HEK293T (cell line): Measurements from ENCODE around the gene SCAMP4.

Experiments
- ARNT ChIP-seq: fragments of 450-650 bp; IDR thresholded peaks from 2 replicates; pipeline ENCODE4 v1.6.1; 2017; ENCODE audit warnings: mild to moderate bottlenecking
- BHLHE40 ChIP-seq: fragments of 450-650 bp; IDR thresholded peaks from 2 replicates; pipeline ENCODE4 v1.6.1; 2016; ENCODE audit warnings: mild to moderate bottlenecking, moderate library complexity, borderline replicate concordance
- ELF4 ChIP-seq: fragments of 450-650 bp; IDR thresholded peaks from 2 replicates; pipeline ENCODE4 v1.6.1; 2017; ENCODE audit warnings: antibody characterized with exemption
- FOXM1 ChIP-seq: fragments of 450-650 bp; IDR thresholded peaks from 2 replicates; pipeline ENCODE4 v1.6.1; 2017; ENCODE audit warnings: mild to moderate bottlenecking, borderline replicate concordance
- HDGF ChIP-seq: fragments of 450-650 bp; IDR thresholded peaks from 2 replicates; pipeline ENCODE4 v1.6.1; 2017; ENCODE audit warnings: antibody characterized with exemption, borderline replicate concordance
- TARDBP ChIP-seq: fragments of 450-650 bp; IDR thresholded peaks from 2 replicates; pipeline ENCODE4 v1.6.1; 2016

- no peak for TF ChIP-seq ELF4
- no peak for TF ChIP-seq TARDBP
- TF ChIP-seq BHLHE40: no peak
- TF ChIP-seq FOXM1: no peak
- no peak for TF ChIP-seq HDGF
- TF ChIP-seq ARNT: no peak
Measured at GRCh38 chr19:1896508-1896907, 8.7 kb upstream of the SCAMP4 start.
